ENCODE data around the gene DNAJB6. TPM values are rescaled to one million over a fixed set of nuclear protein-coding genes. Genes with fewer than 3 reads are reported as not detected.

DNAJB6 gene
- total RNA-seq, 2 experiments from 2014 or later = 103 to 105 TPM

- POLR2A ChIA-PET = no interaction called here
- CTCF ChIA-PET = no interaction called here
Measured at GRCh38 chr7:157404845-157405481, 68.2 kb downstream of the DNAJB6 start.

- POLR2A ChIA-PET = no interaction called here
Measured at GRCh38 chr7:157405501-157405900, 68.7 kb downstream of the DNAJB6 start.

GRCh38 chr7:157405914-157406810, 69.4 kb downstream of the DNAJB6 start:
- ChIA-PET CTCF (no interaction called here), POLR2A (interaction anchor here (0.6 kb wide), 1 partner anchor 10 kb away, joined by 3 read pairs; no protein-coding TSS in a partner anchor)

More at GRCh38 chr7:157405501-157405900, 68.7 kb downstream of the DNAJB6 start:
- CTCF ChIA-PET = no interaction called here

GRCh38 chr7:157406971-157407370, 70.2 kb downstream of the DNAJB6 start:
- POLR2A ChIA-PET = interaction anchor here (0.6 kb wide), 1 partner anchor 9 kb away, joined by 3 read pairs; no protein-coding TSS in a partner anchor
- CTCF ChIA-PET = no interaction called here

GRCh38 chr7:157407512-157408257, 70.9 kb downstream of the DNAJB6 start:
- CTCF ChIA-PET = no interaction called here
- POLR2A ChIA-PET = no interaction called here

- ChIA-PET CTCF (no interaction called here), POLR2A (no interaction called here)
Measured at GRCh38 chr7:157408258-157409101, 71.7 kb downstream of the DNAJB6 start.

GRCh38 chr7:157409149-157409752, 72.4 kb downstream of the DNAJB6 start:
- CTCF ChIA-PET = no interaction called here
- POLR2A ChIA-PET = no interaction called here

GRCh38 chr7:157409753-157410727, 73.2 kb downstream of the DNAJB6 start:
- ChIA-PET POLR2A (no interaction called here), CTCF (no interaction called here)

- CTCF ChIA-PET = no interaction called here
- POLR2A ChIA-PET = no interaction called here
Measured at GRCh38 chr7:157410831-157411556, 74.2 kb downstream of the DNAJB6 start.

GRCh38 chr7:157411580-157411979, 74.8 kb downstream of the DNAJB6 start:
- ChIA-PET CTCF (no interaction called here), POLR2A (no interaction called here)

- CTCF ChIA-PET = no interaction called here
- POLR2A ChIA-PET = interaction anchor here (0.7 kb wide), 1 partner anchor 29 kb away, joined by 4 read pairs; no protein-coding TSS in a partner anchor
Measured at GRCh38 chr7:157412021-157412443, 75.2 kb downstream of the DNAJB6 start.

GRCh38 chr7:157412491-157413180, 75.8 kb downstream of the DNAJB6 start:
- POLR2A ChIA-PET = interaction anchor here (0.7 kb wide), 1 partner anchor 30 kb away, joined by 4 read pairs; no protein-coding TSS in a partner anchor
- CTCF ChIA-PET = no interaction called here

- ChIA-PET CTCF (no interaction called here), POLR2A (no interaction called here)
Measured at GRCh38 chr7:157413881-157414701, 77.3 kb downstream of the DNAJB6 start.

GRCh38 chr7:157414702-157415096, 77.9 kb downstream of the DNAJB6 start:
- CTCF ChIA-PET = no interaction called here
- POLR2A ChIA-PET = no interaction called here

- ChIA-PET POLR2A (interaction anchor here (0.7 kb wide), 1 partner anchor 9 kb away, joined by 3 read pairs; no protein-coding TSS in a partner anchor), CTCF (no interaction called here)
Measured at GRCh38 chr7:157415486-157415885, 78.7 kb downstream of the DNAJB6 start.

GRCh38 chr7:157416011-157416410, 79.2 kb downstream of the DNAJB6 start:
- ChIA-PET CTCF (no interaction called here), POLR2A (interaction anchor here (0.7 kb wide), 1 partner anchor 10 kb away, joined by 3 read pairs; no protein-coding TSS in a partner anchor)

All from activated CD8-positive, alpha-beta memory T cell treated with anti-CD3 and anti-CD28 coated beads for 36 hours (primary cell).